A673 (cell line): ENCODE data around the gene SYAP1.

Experiments
- EZH2 ChIP-seq: fragments of 200-600 bp; sonication (generic); IDR thresholded peaks from 2 replicates; pipeline ENCODE4 v1.6.1; 2017; ENCODE audit warnings: borderline replicate concordance, low read depth, mild to moderate bottlenecking, mixed read lengths, antibody characterized with exemption, low read length; ENCODE audit not compliant: poor library complexity, severe bottlenecking
- TF ChIP-seq, protein P1 (sequence below): fragments of 300-800, 200-600 bp; sonication (generic); conservative IDR thresholded peaks from 2 replicates; pipeline ENCODE4 v1.5.1; 2017; ENCODE audit warnings: low read depth, mild to moderate bottlenecking, antibody characterized with exemption, low read length, moderate library complexity, mixed read lengths

DNA sequence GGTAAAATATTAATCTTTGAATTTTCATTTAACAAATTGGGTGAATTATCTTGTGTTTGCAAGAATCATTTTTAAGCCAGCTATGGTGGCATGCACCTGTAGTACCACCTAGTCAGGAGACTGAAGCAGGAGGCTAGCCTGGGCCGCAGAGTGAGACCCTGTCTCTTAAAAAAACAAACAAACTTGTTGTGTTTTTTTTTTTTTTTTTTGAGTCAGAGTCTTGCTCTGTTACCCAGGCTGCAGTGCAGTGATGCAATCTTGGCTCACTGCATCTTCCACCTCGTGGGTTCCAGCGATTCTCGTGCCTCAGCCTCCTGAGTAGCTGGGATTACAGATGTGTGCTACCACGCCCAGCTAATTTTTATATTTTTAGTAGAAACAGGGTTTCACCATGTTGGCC lies 69.1 kb downstream of the SYAP1 start:
- TF ChIP-seq, protein P1, sequence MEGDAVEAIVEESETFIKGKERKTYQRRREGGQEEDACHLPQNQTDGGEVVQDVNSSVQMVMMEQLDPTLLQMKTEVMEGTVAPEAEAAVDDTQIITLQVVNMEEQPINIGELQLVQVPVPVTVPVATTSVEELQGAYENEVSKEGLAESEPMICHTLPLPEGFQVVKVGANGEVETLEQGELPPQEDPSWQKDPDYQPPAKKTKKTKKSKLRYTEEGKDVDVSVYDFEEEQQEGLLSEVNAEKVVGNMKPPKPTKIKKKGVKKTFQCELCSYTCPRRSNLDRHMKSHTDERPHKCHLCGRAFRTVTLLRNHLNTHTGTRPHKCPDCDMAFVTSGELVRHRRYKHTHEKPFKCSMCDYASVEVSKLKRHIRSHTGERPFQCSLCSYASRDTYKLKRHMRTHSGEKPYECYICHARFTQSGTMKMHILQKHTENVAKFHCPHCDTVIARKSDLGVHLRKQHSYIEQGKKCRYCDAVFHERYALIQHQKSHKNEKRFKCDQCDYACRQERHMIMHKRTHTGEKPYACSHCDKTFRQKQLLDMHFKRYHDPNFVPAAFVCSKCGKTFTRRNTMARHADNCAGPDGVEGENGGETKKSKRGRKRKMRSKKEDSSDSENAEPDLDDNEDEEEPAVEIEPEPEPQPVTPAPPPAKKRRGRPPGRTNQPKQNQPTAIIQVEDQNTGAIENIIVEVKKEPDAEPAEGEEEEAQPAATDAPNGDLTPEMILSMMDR: no peak
- TF ChIP-seq EZH2: no peak
